T1000 (cell line): ENCODE data around the gene EZH1.
"Not testable (repeated sequence)": the region's sequence is repeated elsewhere in the genome, so short reads cannot be mapped to it uniquely, and the experiment has no call there.

Source experiments
- DNase-seq: peaks from one replicate; lab custom pipeline; 2025; ENCODE audit warnings: mixed read lengths; lab: John Stamatoyannopoulos, UW

EZH1 gene

DNA sequence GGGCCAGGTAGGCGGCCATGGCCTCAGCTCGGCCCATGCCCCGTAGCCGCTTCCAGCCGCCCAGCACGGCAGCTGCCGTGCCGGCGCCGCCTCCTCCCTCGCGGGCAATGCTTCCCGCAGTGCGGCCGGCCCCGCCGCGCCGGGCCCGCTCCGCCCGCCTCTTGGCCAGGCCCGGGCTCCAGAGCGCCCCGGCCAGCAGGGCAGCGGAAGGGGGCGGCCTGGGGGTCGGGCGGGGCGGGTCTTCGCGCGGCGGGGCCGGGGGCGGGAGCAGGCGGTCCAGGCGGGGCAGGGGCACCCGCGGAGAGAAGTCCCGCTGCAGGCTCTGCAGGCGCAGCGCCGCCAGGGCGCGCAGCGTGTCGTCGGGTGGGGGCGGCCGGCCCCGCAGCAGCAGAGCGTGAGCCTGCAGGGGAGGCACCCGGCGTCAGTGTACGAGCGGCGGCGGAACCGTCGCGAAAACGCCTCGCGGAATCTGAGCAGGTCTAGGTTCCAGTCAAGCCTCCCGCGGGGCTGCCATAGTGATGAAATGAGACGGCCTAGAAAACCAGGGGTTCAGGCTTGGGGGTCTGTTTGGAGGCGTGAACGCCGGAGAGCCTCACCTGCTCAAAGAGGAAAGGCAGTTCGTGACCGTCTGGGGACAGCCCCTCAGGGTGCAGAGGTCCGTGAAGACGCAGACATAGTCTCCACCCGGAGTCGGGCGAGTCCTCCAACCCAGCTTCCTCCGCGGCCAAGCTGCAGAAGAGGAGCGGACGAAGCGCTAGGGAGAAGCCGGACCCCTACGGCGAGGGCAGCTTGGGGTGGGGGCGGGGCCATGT, 74.7 kb downstream of the EZH1 start:
- DNase-seq = no peak

DNA sequence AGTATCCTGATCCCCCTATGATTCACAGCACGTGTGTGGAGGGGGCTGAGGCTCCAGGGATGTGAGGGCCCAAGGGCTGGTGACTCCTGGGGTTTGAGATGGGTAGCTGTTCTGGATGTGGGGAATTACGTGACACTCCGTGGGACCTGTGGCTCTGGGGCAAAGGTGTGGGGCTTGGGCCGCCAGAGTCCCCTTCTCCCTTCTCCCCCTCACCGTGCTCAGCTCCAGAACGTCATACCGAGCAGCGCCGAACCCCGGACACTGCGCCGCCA, 75.2 kb downstream of the EZH1 start:
- no peak for DNase-seq

DNA sequence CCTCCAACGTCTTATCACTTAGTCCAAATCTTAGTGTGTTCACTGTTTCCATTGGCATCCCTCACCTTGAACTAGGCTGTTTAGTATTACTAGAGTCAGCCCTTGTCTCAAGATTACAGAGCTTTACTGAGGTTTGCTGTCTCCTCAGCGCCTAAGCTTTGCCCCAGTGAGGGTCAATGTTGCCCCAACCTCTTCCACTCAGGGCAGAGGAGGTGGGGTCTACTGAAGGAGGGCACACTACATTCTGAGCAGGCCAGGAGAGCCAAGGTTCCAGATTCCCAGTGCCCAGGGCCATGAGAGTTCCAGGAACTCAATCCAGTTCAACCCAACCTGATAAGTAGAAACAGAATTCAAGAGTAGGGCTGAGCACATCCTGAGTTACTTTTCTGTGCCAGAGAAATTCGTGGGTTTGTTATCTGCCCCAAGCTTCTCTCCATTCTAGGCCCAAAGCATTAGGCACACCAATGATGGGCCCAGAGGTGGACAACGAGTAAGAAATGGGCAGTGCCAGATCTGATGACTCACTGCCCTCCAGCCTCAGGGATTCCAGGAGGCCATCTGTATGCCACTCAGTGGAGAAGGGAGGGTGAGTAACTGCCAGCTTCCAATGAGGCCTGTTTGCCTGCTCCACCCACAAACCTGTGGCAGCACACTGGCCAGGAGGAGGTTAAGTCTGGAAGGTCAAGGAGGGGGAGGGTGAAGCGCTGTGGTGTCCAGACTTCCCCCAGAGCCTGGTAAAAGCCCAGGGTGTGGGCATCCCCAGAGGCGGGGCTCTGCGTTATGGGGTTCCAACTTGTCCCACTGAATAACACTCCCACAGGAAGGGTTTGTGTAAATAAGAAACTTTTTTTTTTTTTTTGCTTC, 77.5 kb downstream of the EZH1 start:
- DNase-seq = peak; percentile 86

DNA sequence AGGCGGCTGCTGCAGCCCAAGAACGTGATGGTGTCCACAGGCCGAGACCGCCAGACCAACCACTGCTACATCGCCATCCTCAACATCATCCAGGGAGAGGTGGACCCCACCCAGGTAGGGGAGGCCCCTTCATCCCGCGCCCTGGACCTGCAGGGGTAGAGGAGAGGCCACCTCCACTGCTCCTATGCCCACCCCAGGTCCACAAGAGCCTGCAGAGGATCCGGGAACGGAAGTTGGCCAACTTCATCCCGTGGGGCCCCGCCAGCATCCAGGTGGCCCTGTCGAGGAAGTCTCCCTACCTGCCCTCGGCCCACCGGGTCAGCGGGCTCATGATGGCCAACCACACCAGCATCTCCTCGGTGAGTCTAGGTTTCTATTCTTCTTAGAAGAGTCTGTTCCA, 78.7 kb downstream of the EZH1 start:
- not testable (repeated sequence) for DNase-seq

DNA sequence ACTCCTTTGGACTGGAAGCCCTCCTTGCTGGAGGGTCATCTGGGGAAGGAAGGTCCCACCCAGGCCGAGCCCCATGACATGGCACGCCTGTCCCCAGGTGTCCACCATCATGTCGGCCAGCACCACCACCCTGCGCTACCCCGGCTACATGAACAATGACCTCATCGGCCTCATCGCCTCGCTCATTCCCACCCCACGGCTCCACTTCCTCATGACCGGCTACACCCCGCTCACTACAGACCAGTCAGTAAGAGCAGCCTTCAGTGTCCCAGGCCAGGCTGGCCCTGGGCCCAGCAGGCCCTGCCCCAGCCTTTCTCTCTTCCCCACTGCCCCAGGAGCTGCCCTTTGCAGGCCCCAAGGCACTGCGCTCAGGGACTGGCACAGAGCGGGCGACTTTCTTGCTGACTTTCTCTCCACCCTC, 79.2 kb downstream of the EZH1 start:
- no peak for DNase-seq

DNA sequence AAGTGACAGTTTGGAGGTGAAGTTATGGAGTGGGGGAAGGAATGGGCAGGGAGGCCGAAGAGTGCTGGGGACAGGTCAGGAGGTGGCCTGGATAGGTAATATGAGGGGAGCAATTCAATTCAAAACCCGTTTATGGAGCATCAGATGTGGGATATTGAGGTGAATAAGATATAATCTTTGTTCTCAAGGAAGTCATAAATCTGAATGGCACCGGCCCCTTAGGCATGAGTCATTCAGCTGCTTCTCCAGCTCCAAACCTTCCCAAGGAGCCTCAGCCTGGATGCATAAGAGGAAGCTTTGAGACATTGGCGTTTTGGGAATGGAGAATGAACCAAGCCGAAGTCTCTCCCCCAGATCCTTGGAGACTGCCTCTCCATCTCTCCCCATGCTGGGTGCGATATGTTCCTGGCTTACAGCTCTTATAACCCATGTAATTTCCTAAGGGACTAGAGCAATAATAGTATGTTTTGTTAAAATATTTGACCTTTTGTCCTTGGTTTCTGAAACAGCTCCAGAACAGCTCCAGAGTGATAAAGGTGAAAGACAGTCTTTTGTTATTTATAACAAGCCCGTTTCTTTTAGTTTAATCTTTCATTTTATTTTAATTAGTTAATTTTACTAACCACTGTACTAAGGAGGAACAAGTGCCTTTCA, 84.0 kb downstream of the EZH1 start:
- no peak for DNase-seq

DNA sequence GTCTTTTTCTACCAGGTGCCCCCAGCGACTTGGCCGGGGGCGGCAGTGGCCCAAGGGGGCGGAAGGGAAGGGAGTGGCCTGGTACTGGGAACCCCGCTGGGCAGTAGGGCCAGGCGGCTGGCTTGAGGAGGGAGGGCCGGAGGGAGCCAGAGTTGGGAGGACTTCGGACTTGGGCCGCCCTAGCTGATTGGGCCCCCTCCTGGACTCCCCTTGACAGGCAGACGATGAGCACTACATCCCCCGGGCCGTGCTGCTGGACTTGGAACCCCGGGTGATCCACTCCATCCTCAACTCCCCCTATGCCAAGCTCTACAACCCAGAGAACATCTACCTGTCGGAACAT, 84.9 kb downstream of the EZH1 start:
- DNase-seq = not testable (repeated sequence)

DNA sequence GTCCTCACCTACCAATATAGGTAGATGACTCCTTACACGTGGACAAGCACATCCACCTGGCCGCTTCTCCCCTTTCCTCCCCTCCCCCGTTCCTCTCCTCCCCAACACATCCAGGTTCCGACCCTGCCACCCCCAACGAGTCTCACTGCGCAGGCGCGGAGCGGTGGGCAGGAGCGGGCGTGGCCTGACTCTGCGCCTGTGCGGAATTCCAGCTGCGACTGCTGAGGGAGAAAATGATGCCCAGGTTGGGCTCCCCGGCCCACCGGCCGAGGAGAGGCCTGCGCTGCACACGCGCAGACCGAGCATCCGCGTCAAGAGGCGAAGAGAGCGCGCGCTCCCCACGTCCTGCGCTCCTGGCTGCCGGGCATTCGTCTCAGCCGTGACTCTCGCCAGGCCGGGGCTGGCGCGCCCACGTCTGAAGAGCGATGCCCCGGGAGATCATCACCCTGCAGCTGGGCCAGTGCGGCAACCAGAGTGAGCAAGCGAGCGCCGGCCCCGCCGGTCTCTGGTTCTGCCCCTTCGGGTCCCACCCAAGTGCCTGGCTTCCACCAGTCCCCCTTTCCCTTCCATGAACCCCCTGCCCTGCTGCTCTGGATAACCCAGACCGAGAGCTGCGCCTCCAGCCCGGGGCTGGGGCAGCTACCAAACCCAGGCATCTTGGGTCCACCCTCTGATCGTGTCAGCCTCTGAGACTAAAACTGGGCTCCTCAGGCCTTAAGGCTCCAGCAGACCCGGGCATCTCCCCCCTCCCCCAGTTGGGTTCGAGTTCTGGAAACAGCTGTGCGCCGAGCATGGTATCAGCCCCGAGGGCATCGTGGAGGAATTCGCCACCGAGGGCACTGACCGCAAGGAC, 85.5 kb downstream of the EZH1 start, which contains the start of gene TUBG2:
Gene TUBG2, plus strand, starts transcription at position 206 of the 853 bp plus-strand sequence. Its CDS starts 220 bp downstream, at position 426.
- peak; percentile 87 for DNase-seq

DNA sequence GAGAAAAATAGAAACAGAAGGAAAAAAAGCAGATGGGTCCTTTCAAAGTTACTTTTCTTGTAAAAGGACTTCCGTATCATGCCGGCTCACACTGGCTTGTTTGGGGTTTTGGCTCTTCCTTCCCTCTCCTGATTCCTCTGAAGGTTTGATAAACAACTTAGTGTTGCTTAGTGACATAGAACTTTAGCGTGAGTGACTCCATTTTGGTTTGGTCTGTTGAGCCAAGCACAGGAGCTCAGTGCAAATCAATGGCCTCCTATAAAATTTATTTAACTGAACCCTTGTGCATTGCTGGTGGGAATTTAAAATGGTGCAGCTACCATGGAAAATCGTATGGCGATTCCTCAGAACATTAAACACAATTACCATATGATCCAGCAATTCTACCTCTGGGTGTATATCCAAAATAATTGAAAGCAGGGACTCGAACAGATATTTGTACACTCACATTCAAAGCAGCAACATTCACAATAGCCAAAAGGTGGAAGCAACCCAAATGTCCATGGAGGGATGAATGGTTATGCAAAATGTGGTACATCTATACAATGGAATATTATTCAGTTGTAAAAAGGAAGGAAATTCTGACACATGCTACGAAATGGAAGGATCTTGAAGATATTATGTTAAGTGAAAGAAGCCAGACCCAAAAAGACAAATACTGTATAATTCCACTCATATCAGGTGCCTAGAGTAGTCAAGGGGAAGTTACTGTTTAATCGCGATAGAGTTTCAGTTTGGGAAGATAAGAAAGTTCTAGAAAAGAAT, 86.8 kb downstream of the EZH1 start:
- DNase-seq = no peak

DNA sequence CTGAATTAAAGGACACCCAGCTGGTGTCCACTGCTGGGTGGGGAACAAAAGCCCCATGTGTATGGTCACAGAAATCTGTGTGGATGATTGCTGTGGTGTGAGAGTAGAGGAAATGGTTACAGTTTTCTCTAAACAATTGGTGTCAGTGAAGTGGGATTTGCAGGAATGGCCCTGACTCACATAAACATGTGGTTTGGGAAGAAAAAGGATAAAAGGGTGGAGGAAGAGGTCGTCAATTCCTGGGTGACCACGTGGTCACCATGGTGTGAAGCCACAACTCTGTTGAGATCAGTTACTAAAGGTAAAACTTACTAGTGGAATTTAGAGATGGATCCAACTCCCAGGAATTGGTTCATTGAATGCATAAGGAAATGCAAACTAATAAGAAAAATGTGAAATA, 89.3 kb downstream of the EZH1 start:
- no peak for DNase-seq

DNA sequence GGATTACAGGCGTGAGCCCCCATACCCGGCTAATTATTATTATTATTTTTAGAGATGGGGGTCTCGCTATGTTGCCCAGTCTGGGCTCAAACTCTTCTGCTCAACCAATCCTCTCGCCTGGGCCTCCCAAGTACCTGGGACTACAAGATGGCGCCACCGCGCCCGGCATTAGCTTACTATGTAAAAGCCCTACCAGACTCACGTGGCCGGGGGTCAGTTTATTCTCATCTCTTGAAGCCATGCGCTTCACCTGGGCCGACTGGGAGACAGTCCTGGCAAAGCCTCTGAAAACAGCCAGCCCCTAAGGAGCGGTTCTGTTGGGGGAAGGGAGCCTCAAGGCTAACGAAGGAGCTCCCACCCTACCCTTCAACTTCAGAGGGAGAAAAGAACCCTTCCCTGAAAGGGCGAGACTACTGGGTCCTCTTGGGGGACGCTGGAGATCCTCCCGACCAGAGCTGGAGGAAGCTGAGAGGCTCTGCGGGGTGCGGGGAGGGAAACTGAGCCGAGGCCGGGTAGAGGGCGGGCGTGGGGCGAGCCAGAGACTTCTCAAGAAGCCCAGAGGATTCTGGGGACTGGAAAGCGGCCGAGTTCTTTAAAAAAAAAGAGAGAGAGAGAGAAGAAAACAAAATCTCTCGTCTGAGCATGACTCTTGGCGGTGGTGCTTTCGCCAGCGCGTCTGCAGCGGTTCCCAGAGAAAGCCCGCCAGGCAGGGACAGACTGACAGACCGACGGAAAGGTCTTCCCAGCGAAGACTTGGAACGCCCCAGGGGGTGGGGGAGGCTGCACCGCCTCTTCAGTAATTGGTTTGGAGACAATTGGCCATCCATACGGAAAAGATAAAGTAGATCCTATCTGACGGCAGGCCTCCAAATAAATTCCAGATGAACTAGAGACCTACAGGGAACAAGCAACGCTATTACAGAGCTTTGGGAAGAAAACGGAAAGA, 91.4 kb downstream of the EZH1 start:
- no peak for DNase-seq

DNA sequence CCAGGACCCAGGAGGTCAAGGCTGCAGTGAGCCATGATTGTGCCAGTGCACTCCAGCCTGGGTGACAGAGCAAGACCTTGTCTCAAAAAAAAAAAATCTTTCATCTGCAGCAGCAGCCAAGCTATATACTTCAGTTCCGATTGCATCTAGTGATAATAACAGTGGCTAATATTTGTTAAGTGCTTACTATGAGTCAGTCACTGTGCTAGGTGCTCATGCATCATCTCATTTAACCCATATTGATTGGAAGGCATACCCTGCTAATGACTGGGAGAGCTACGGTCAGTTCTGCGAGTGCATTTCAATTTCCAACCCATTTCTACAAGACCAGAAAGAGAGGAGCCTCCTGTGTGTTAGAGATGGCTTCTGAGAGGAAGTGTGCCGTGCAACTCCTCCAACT, 93.4 kb downstream of the EZH1 start:
- DNase-seq = no peak
